ENCODE data around the gene PTPRD. TPM values are rescaled to one million over a fixed set of nuclear protein-coding genes. Genes with fewer than 3 reads are reported as not detected.

PTPRD gene
- total and polyA plus RNA-seq, 9 of the 15 experiments (the other 6 are each of a cell fraction or from before 2014, with no cell fraction given): 0.11 TPM; not detected in 8

DNA sequence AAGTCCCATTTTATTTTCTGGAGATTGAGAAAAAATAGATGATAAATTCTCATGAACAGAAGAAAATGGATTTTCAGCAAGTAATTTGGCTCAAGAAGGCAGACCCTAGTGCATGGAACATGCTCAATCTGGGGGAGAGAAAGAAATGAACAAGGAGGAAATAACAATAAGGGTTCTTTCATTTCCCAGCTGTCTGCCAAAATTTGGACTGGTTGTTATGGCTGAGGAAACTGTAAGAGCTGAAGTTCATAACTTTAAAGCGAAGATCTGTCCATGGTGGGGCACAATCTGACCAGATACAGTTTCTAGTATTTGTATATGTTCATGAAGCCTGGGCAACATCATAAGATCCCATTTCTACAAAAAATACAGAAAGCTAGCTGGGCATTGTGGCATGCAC lies 1426.7 kb downstream of the PTPRD start:
- Histone ChIP-seq H3K4me2 (ENCODE audit: insufficient read depth, low read length) (no peak overlapping the region), H3K4me1 (replicated peaks in 1 of 2; ENCODE audit: control insufficient read depth in 2 of 2, insufficient read depth in 2 of 2, low read length in 2 of 2) (no peaks in the 10 kb centered on the region), H3K9ac (ENCODE audit: insufficient read depth in 1 of 2, low read depth in 2 of 2, low read length in 2 of 2) (no peak overlapping the region), H2AFZ (ENCODE audit: low read depth, low read length) (no peak overlapping the region), H3K27me3 (ENCODE audit: control insufficient read depth in 2 of 2, insufficient read depth in 2 of 2, low read length in 2 of 2) (no peaks in the 10 kb centered on the region), H3K4me3 (no peak overlapping the region), H3K9me1 (ENCODE audit: control insufficient read depth, insufficient read depth, low read length) (no peaks in the 10 kb centered on the region), H3K79me2 (ENCODE audit: control insufficient read depth, insufficient read depth, low read length) (no peaks in the 10 kb centered on the region), H3K27ac (ENCODE audit: extremely low read depth, low read depth, low read length) (no peak overlapping the region), H3K36me3 (ENCODE audit: control insufficient read depth, insufficient read depth, low read length) (no peaks in the 10 kb centered on the region), H3K9me3 (replicated peaks; ENCODE audit: control insufficient read depth, insufficient read depth, low read depth, low read length) (no peaks in the 10 kb centered on the region), H4K20me1 (replicated peaks; ENCODE audit: control insufficient read depth, insufficient read depth, low read length) (no peaks in the 10 kb centered on the region)
- ChIA-PET POLR2A (no interaction called here), CTCF (ENCODE audit: low intra/inter-chr PET ratio) (no interaction called here)
- in situ Hi-C loops (cut with MboI) (no loop called here), intact Hi-C loops (cut with micrococcal nuclease) (no loop called here)
- FAIRE-seq: no peak
- WGBS (ENCODE audit: insufficient coverage, low coverage, missing lambda C conversion rate): 0% methylated on average over 1 of the region's 1 CpG
- no peak for ATAC-seq
- BruUV-seq (replicated peaks): no TSS peak
- DNase-seq (ENCODE audit: extremely low read depth in 1 of 4, low spot score in 3 of 4): no peak
- TF ChIP-seq ZNF707 (CRISPR knock-in tag; conservative IDR thresholded peaks at IDR 0.05) (no peak), HOXB6 (CRISPR knock-in tag; IDR thresholded peaks at IDR 0.05; ENCODE audit: borderline replicate concordance) (no peak), PHB (CRISPR knock-in tag; IDR thresholded peaks at IDR 0.05) (no peak), POLR3A (IDR thresholded peaks at IDR 0.05; ENCODE audit: borderline replicate concordance, extremely low read depth, insufficient read depth, insufficient read length) (no peak), MECOM (CRISPR knock-in tag; IDR thresholded peaks at IDR 0.05) (no peak), NFIX (CRISPR knock-in tag; IDR thresholded peaks at IDR 0.05; ENCODE audit: low read depth) (no peak), ZNF143 (CRISPR knock-in tag; IDR thresholded peaks at IDR 0.05) (no peak), ZBTB40 (IDR thresholded peaks at IDR 0.05) (no peak), ZBTB40 (CRISPR knock-in tag; IDR thresholded peaks at IDR 0.05) (no peak), RAD21 (CRISPR knock-in tag; conservative IDR thresholded peaks at IDR 0.05 in 1 of 2, IDR thresholded peaks at IDR 0.05 in 1 of 2) (no peak), ZNF12 (CRISPR knock-in tag; IDR thresholded peaks at IDR 0.05) (no peak), SNRNP70 (optimal IDR thresholded peaks at IDR 0.05; ENCODE audit: low read depth, low read length) (no peak), ILF3 (IDR thresholded peaks at IDR 0.05; ENCODE audit: borderline replicate concordance) (no peak)
- TF ChIP-seq, protein P1, sequence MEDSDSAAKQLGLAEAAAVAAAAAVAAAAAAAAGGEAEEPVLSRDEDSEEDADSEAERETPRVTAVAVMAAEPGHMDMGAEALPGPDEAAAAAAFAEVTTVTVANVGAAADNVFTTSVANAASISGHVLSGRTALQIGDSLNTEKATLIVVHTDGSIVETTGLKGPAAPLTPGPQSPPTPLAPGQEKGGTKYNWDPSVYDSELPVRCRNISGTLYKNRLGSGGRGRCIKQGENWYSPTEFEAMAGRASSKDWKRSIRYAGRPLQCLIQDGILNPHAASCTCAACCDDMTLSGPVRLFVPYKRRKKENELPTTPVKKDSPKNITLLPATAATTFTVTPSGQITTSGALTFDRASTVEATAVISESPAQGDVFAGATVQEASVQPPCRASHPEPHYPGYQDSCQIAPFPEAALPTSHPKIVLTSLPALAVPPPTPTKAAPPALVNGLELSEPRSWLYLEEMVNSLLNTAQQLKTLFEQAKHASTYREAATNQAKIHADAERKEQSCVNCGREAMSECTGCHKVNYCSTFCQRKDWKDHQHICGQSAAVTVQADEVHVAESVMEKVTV (CRISPR knock-in tag; IDR thresholded peaks at IDR 0.05): no peak
